ENCODE results near the gene MPV17L2. TPM values are rescaled to one million over a fixed set of nuclear protein-coding genes. Genes with fewer than 3 reads are reported as not detected.

Gene MPV17L2
- total RNA-seq, 1 experiment from 2014 or later = 13.3 TPM

- Histone ChIP-seq H3K9me3 (ENCODE audit: control insufficient read depth, insufficient read depth, low read depth, low read length) (no peaks in the 10 kb centered on the region), H3K4me3 (ENCODE audit: low read depth in 2 of 2, low read length in 2 of 2) (no peak overlapping the region), H3K36me3 (ENCODE audit: control insufficient read depth, insufficient read depth, low read length) (peaks cover 2% of the 10 kb centered on the region; the same call in 1 of the 2 replicates), H3K27me3 (ENCODE audit: control insufficient read depth, insufficient read depth, low read length) (no peaks in the 10 kb centered on the region), H3K27ac (ENCODE audit: low read length) (no peak overlapping the region), H3K4me1 (ENCODE audit: control insufficient read depth, insufficient read depth, low read length) (peaks cover 9% of the 10 kb centered on the region)
- ATAC-seq (no peak), DNase-seq (ENCODE audit: low read depth, low spot score) (no peak)
- intact Hi-C loops (cut with micrococcal nuclease; ENCODE audit: unreplicated experiment) = no loop called here
- CTCF ChIA-PET = no interaction called here
- in situ Hi-C loops (cut with HindIII; ENCODE audit: low pct_unique_long_range_greater_than_20kb, low sequenced_read_pairs) = no loop called here
- POLR2A ChIA-PET = no interaction called here
- TF ChIP-seq CTCF (IDR thresholded peaks at IDR 0.05) = no peak
- TF ChIP-seq TCF7L2 (IDR thresholded peaks at IDR 0.05; ENCODE audit: low read depth, low read length) = no peak
- TF ChIP-seq POLR2AphosphoS5 (IDR thresholded peaks at IDR 0.05; ENCODE audit: low read depth, low read length) = no peak
- no peak for TF ChIP-seq REST (IDR thresholded peaks at IDR 0.05; ENCODE audit: insufficient read depth in 1 of 2, low read depth in 2 of 2, low read length in 1 of 2)
- no peak for TF ChIP-seq SIN3A (IDR thresholded peaks at IDR 0.05; ENCODE audit: borderline replicate concordance, insufficient read depth, low read depth, low read length)
- BruUV-seq (replicated peaks) = no TSS peak
These were observed 43.4 kb upstream of the MPV17L2 start for GRCh38 chr19:18149596-18149975.

- Histone ChIP-seq H3K4me1 (ENCODE audit: control insufficient read depth, insufficient read depth, low read length) (peaks cover 9% of the 10 kb centered on the region), H3K27ac (ENCODE audit: low read length) (peak overlapping the region; percentile 94), H3K4me3 (ENCODE audit: low read depth in 2 of 2, low read length in 2 of 2) (no peak overlapping the region; a peak in 1 of 4 replicates), H3K9me3 (ENCODE audit: control insufficient read depth, insufficient read depth, low read depth, low read length) (no peaks in the 10 kb centered on the region), H3K36me3 (ENCODE audit: control insufficient read depth, insufficient read depth, low read length) (peaks cover 2% of the 10 kb centered on the region; the same call in 1 of the 2 replicates), H3K27me3 (ENCODE audit: control insufficient read depth, insufficient read depth, low read length) (no peaks in the 10 kb centered on the region)
- ChIA-PET CTCF (interaction anchor here (0.6 kb wide), 1 partner anchor 122 kb away, joined by 4 read pairs; no protein-coding TSS in a partner anchor), POLR2A (no interaction called here)
- no TSS peak for BruUV-seq (replicated peaks)
- DNase-seq (ENCODE audit: low read depth, low spot score) = no peak
- ATAC-seq = no peak
- in situ Hi-C loops (cut with HindIII; ENCODE audit: low pct_unique_long_range_greater_than_20kb, low sequenced_read_pairs) = no loop called here
- TF ChIP-seq REST (IDR thresholded peaks at IDR 0.05; ENCODE audit: insufficient read depth in 1 of 2, low read depth in 2 of 2, low read length in 1 of 2) (no peak), SIN3A (IDR thresholded peaks at IDR 0.05; ENCODE audit: borderline replicate concordance, insufficient read depth, low read depth, low read length) (no peak), POLR2AphosphoS5 (IDR thresholded peaks at IDR 0.05; ENCODE audit: low read depth, low read length) (no peak), TCF7L2 (IDR thresholded peaks at IDR 0.05; ENCODE audit: low read depth, low read length) (no peak), CTCF (IDR thresholded peaks at IDR 0.05) (no peak)
- intact Hi-C loops (cut with micrococcal nuclease; ENCODE audit: unreplicated experiment) = no loop called here
These were observed 42.0 kb upstream of the MPV17L2 start for GRCh38 chr19:18150776-18151624.
